Liver (tissue), 9 donors: ENCODE measurements around the gene CH25H. TPM values are rescaled to one million over a fixed set of nuclear protein-coding genes. Genes with fewer than 3 reads are reported as not detected.

Source experiments
- DNase-seq: peaks from one replicate; pipeline ENCODE4 v3.0.0-alpha.2; 2017; ENCODE audit warnings: low spot score
- H3K27ac ChIP-seq, 2 donors: one replicate each; pipeline ENCODE4 v1.7.0; 2013; ENCODE audit warnings: inconsistent platforms in 2 of 2, low read length in 2 of 2, control low read depth in 1 of 2, low read depth in 1 of 2, mild to moderate bottlenecking in 1 of 2
- H3K27me3 ChIP-seq, 4 donors: one replicate each; pipeline versions ENCODE4 v1.6.1 to v1.7.0; 2013; ENCODE audit warnings: low read length in 3 of 4, inconsistent platforms in 1 of 4, mild to moderate bottlenecking in 1 of 4, moderate library complexity in 1 of 4; ENCODE audit not compliant: control insufficient read depth in 4 of 4, insufficient read depth in 4 of 4
- H3K36me3 ChIP-seq, 4 donors: one replicate each; pipeline versions ENCODE4 v1.6.1 to v1.7.0; 2013; ENCODE audit warnings: low read length in 3 of 4, mild to moderate bottlenecking in 3 of 4, low read depth in 1 of 4, moderate library complexity in 1 of 4; ENCODE audit not compliant: control insufficient read depth in 4 of 4, insufficient read depth in 3 of 4
- H3K4me1 ChIP-seq, 4 donors: one replicate each; pipeline versions ENCODE4 v1.6.1 to v1.7.0; 2013; ENCODE audit warnings: low read length in 3 of 4, mild to moderate bottlenecking in 3 of 4, moderate library complexity in 1 of 4; ENCODE audit not compliant: control insufficient read depth in 4 of 4, insufficient read depth in 4 of 4
- H3K4me3 ChIP-seq, 3 donors: one replicate each; pipeline versions ENCODE4 v1.6.1 to v1.7.0; 2013; ENCODE audit warnings: low read length in 3 of 3, control low read depth in 1 of 3, low read depth in 1 of 3, mild to moderate bottlenecking in 1 of 3
- H3K9ac ChIP-seq, 2 donors: one replicate each; pipeline ENCODE4 v1.7.0; 2013; ENCODE audit warnings: low read length in 2 of 2, mild to moderate bottlenecking in 2 of 2, moderate library complexity in 2 of 2, control low read depth in 1 of 2, low read depth in 1 of 2
- H3K9me3 ChIP-seq, 4 donors: one replicate each; pipeline versions ENCODE4 v1.6.1 to v1.7.0; 2013; ENCODE audit warnings: low read length in 3 of 4; ENCODE audit not compliant: control insufficient read depth in 4 of 4
- ATF3 ChIP-seq: IDR thresholded peaks from 2 replicates; pipeline ENCODE4 v1.6.1; 2016; ENCODE audit warnings: antibody characterized with exemption
- CTCF ChIP-seq: fragments of 150-350 bp; IDR thresholded peaks from 2 replicates; pipeline ENCODE4 v1.5.1; 2017; ENCODE audit warnings: improper control_type of control experiment, low read depth, low read length; ENCODE audit not compliant: missing input control
- EGR1 ChIP-seq, 2 donors: IDR thresholded peaks; 2 replicates each; pipeline ENCODE4 v1.6.1; 2016 to 2018; ENCODE audit warnings: antibody characterized with exemption in 2 of 2, low read depth in 2 of 2
- FOXA1 ChIP-seq: IDR thresholded peaks from 2 replicates; pipeline ENCODE4 v1.6.1; 2016; ENCODE audit warnings: antibody characterized with exemption
- FOXA2 ChIP-seq: IDR thresholded peaks from 2 replicates; pipeline ENCODE4 v1.6.1; 2016; ENCODE audit warnings: antibody characterized with exemption
- GABPA ChIP-seq, 2 donors: IDR thresholded peaks in 1 of 2; conservative IDR thresholded peaks in 1 of 2; 2 replicates each; pipeline ENCODE4 v1.6.1; 2016; ENCODE audit warnings: antibody characterized with exemption in 2 of 2, mild to moderate bottlenecking in 1 of 2, moderate library complexity in 1 of 2
- HNF4A ChIP-seq, 2 donors: conservative IDR thresholded peaks; 2 replicates each; pipeline ENCODE4 v1.6.1; 2016; ENCODE audit warnings: antibody characterized with exemption in 2 of 2, mild to moderate bottlenecking in 2 of 2
- HNF4G ChIP-seq: IDR thresholded peaks from 2 replicates; pipeline ENCODE4 v1.6.1; 2016; ENCODE audit warnings: antibody characterized with exemption
- JUND ChIP-seq, 2 donors: IDR thresholded peaks; 2 replicates each; pipeline ENCODE4 v1.6.1; 2016; ENCODE audit warnings: antibody characterized with exemption in 2 of 2
- MAX ChIP-seq: IDR thresholded peaks from 2 replicates; pipeline ENCODE4 v1.6.1; 2016; ENCODE audit warnings: antibody characterized with exemption
- NR2F2 ChIP-seq: IDR thresholded peaks from 2 replicates; pipeline ENCODE4 v1.6.1; 2016; ENCODE audit warnings: antibody characterized with exemption
- RAD21 ChIP-seq, 2 donors: IDR thresholded peaks; 2 replicates each; pipeline ENCODE4 v1.6.1; 2016; ENCODE audit warnings: antibody characterized with exemption in 2 of 2, mild to moderate bottlenecking in 2 of 2
- REST ChIP-seq: IDR thresholded peaks from 2 replicates; pipeline ENCODE4 v1.6.1; 2016; ENCODE audit warnings: antibody characterized with exemption, mild to moderate bottlenecking
- RXRA ChIP-seq, 2 donors: IDR thresholded peaks; 2 replicates each; pipeline ENCODE4 v1.6.1; 2017 to 2018; ENCODE audit warnings: antibody characterized with exemption in 2 of 2, mild to moderate bottlenecking in 1 of 2
- SP1 ChIP-seq: IDR thresholded peaks from 2 replicates; pipeline ENCODE4 v1.6.1; 2018; ENCODE audit warnings: antibody characterized with exemption, mild to moderate bottlenecking
- TAF1 ChIP-seq: conservative IDR thresholded peaks from 2 replicates; pipeline ENCODE4 v1.6.1; 2016; ENCODE audit warnings: antibody characterized with exemption, mild to moderate bottlenecking
- YY1 ChIP-seq: IDR thresholded peaks from 2 replicates; pipeline ENCODE4 v1.6.1; 2016; ENCODE audit warnings: antibody characterized with exemption, mild to moderate bottlenecking
- ZBTB33 ChIP-seq: IDR thresholded peaks from 2 replicates; pipeline ENCODE4 v1.6.1; 2016; ENCODE audit warnings: antibody characterized with exemption
- WGBS: extraction: QIAGEN DNeasy Blood & Tissue Kit; methylation state at CpG from one replicate; pipeline ENCODE4 v1.1.7; 2013; 5-methylcytosine and 5-hydroxymethylcytosine counted together
- polyA plus RNA-seq, 2 donors: library from polyadenylated mRNA; stranded (reverse) in 1 of 2; unstranded in 1 of 2; fragments of 200-250 nt in 1 of 2; fragments of >200 nt in 1 of 2; fragmentation: Nextera tagmentation in 1 of 2; extraction: Ambion mirVana in 1 of 2; gene quantifications; one replicate each; pipeline versions ENCODE4 v1.2.1 to v1.2.3, GENCODE V29; 2013 to 2015
- total RNA-seq, 2 donors: library from RNA; depleted of rRNA; stranded (reverse); fragments of >200 nt; gene quantifications; one replicate each; pipeline ENCODE4 v1.2.3, GENCODE V29; 2014
- donor health status: healthy.
- donor health status: healthy.
- donor health status: healthy.
- donor health status: healthy.
- donor health status: healthy.

CH25H gene
- total and polyA plus RNA-seq, 4 donors, result 0.08 to 0.33 (median 0.25) TPM; not detected in 1

GRCh38 chr10:89213191-89213808, 6.2 kb upstream of the CH25H start:
- Histone ChIP-seq H3K4me3 (no peak overlapping the region), H3K27me3 (peaks cover 0 to 6% (median 0%) of the 10 kb centered on the region in 4 donors), H3K9ac (no peak overlapping the region), H3K36me3 (peaks cover 2 to 11% (median 9%) of the 10 kb centered on the region in 4 donors), H3K27ac (no peak overlapping the region), H3K4me1 (peaks cover under 1 to 13% (median 13%) of the 10 kb centered on the region in 4 donors), H3K9me3 (no peaks in the 10 kb centered on the region)
- WGBS, result 37% methylated on average over 8 of the region's 8 CpGs
- DNase-seq, result no peak
- TF ChIP-seq TAF1, result no peak
- TF ChIP-seq HNF4A (conservative IDR thresholded peaks at IDR 0.05), result no peak
- TF ChIP-seq GABPA (IDR thresholded peaks at IDR 0.05 in 1 of 2, conservative IDR thresholded peaks at IDR 0.05 in 1 of 2), result no peak
- peak; percentile 33 for TF ChIP-seq YY1
- TF ChIP-seq RAD21 (IDR thresholded peaks at IDR 0.05), result peak; percentile 85
- TF ChIP-seq CTCF, result peak; percentile 49

- Histone ChIP-seq H3K9me3 (no peaks in the 10 kb centered on the region), H3K4me1 (peaks cover 7 to 21% (median 16%) of the 10 kb centered on the region in 4 donors), H3K36me3 (peaks cover 2 to 11% (median 9%) of the 10 kb centered on the region in 4 donors), H3K27me3 (peaks cover 0 to 10% (median 1%) of the 10 kb centered on the region in 4 donors), H3K4me3 (no peak overlapping the region), H3K9ac (no peak overlapping the region), H3K27ac (no peak overlapping the region)
- TF ChIP-seq NR2F2 (no peak), ATF3 (no peak), GABPA (IDR thresholded peaks at IDR 0.05 in 1 of 2, conservative IDR thresholded peaks at IDR 0.05 in 1 of 2) (no peak), CTCF (no peak), EGR1 (IDR thresholded peaks at IDR 0.05; ENCODE audit: low read depth in 2 of 2) (no peak), FOXA2 (no peak), HNF4A (conservative IDR thresholded peaks at IDR 0.05) (no peak), RAD21 (IDR thresholded peaks at IDR 0.05) (no peak), RXRA (IDR thresholded peaks at IDR 0.05) (no peak), TAF1 (no peak), FOXA1 (no peak), ZBTB33 (no peak), HNF4G (no peak), REST (no peak), MAX (no peak), SP1 (no peak), YY1 (no peak), JUND (IDR thresholded peaks at IDR 0.05) (no peak)
- 86% methylated on average over 3 of the region's 3 CpGs for WGBS
- DNase-seq, result no peak
These were observed 3.8 kb upstream of the CH25H start for GRCh38 chr10:89210794-89211425.
